T47D (cell line): ENCODE results near the gene PROM2.
A peak's percentile ranks its signal among the peaks of the same experiment; 100 is the strongest.

Experiments used
- DNase-seq, 2 experiments: peaks; one replicate each; pipeline versions ENCODE4 v3.0.0 to v3.0.0-alpha.2; 2011 to 2012; ENCODE audit warnings: low read depth in 1 of 2, low spot score in 1 of 2
- JUND ChIP-seq: IDR thresholded peaks from 2 replicates; pipeline ENCODE4 v1.6.1; 2012; ENCODE audit warnings: low read depth
- in situ Hi-C: cut with HindIII; loops from 2 replicates; pipeline ENCODE4 v1.10.0; 2016; ENCODE audit warnings: low sequenced_read_pairs, low pct_unique_long_range_greater_than_20kb

Gene PROM2

GRCh38 chr2:95326433-95327140 lies 52.3 kb downstream of the PROM2 start:
- no peak for TF ChIP-seq JUND
- in situ Hi-C loops, result no loop called here

GRCh38 chr2:95327861-95328260 lies 53.6 kb downstream of the PROM2 start:
- no peak for TF ChIP-seq JUND
- in situ Hi-C loops, result no loop called here
- DNase-seq, result no peak

More at GRCh38 chr2:95326433-95327140, 52.3 kb downstream of the PROM2 start:
- no peak for DNase-seq

- no peak for DNase-seq
- TF ChIP-seq JUND, result no peak
- in situ Hi-C loops, result no loop called here
Observed at GRCh38 chr2:95328358-95329125, 54.3 kb downstream of the PROM2 start.

GRCh38 chr2:95329401-95329800 lies 55.2 kb downstream of the PROM2 start:
- no peak for DNase-seq
- TF ChIP-seq JUND, result no peak

GRCh38 chr2:95329891-95330793 lies 55.9 kb downstream of the PROM2 start:
- TF ChIP-seq JUND, result no peak
- DNase-seq, result peak in 1 of 2 experiments; percentile 45
- in situ Hi-C loops, result no loop called here

More at GRCh38 chr2:95329401-95329800, 55.2 kb downstream of the PROM2 start:
- in situ Hi-C loops, result no loop called here

DNA sequence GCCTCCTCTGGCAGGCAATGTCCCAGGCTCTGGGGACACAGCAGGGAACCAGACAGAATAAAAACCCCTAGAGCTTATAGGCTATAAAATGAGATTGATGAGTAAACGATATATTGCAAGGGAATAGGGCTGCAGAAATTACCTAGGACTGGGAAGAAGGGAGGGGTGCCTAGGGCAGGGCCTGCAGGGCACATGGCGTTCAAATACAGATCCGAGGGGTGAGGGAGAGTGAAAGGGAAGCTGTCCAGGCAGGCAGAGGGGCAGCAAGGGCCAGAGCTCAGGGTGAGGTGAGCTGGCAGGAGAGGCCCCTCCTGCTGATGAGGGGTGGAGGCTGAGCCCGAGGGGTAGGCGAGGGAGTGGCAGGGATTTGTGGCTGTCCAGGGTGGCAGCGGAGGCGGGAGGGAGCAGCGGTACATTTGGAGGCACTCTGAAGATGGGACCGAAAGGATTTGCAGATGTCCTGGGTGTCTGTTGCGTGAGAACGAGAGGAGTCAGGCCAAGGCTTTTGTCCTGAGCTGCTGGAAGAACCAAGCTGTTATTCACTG lies 56.6 kb downstream of the PROM2 start:
- TF ChIP-seq JUND, result no peak
- in situ Hi-C loops, result no loop called here
- DNase-seq, result no peak

- no peak for DNase-seq
Observed at GRCh38 chr2:95331606-95332005, 57.4 kb downstream of the PROM2 start.

GRCh38 chr2:95332036-95332435 lies 57.8 kb downstream of the PROM2 start:
- DNase-seq, result no peak
- no peak for TF ChIP-seq JUND
- in situ Hi-C loops, result no loop called here

More at GRCh38 chr2:95331606-95332005, 57.4 kb downstream of the PROM2 start:
- TF ChIP-seq JUND, result no peak
- in situ Hi-C loops, result no loop called here

DNA sequence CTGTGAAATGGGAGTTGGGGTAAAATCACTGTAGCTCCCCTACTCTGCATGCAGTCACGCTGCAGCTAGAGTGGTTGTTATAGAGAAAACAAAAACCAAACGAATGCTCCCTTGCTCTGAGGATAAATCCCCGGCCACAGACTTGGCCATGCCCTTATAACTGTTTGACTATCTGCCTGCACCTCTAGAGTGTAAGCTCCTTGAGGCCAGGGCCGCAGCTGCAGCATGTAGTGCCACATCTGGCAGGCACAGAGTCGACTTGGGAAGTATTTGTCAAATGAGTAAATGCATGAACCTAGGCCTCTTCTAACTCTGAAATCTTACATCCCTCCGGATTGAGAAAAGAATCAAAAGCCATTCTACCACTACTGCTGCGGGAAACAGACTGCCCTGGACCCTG lies 58.8 kb downstream of the PROM2 start:
- in situ Hi-C loops, result no loop called here
- TF ChIP-seq JUND, result no peak
- DNase-seq, result no peak

DNA sequence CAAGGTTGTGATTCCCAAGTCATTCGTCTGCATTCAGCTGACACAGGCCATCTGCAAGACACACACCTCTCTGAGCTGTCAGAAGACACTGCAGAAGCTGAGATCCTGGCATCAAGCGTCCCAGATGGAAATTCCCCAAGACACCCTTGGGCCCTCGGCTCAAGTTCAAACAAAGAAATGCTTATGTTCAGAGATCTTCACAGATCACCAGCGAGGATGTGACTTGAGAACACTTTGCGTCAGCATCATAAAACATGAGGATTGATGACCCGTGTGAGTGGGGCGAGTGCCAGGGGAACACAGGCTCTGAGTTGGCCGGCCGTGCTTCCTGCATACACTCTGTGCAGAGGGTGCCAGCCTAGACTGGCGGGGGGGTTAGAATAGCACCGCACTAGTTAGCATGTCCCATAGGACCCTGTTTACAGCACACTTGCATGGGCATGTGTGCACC lies 59.7 kb downstream of the PROM2 start:
- peak in 1 of 2 experiments; percentile 85 for DNase-seq
- no peak for TF ChIP-seq JUND
- in situ Hi-C loops, result no loop called here

DNA sequence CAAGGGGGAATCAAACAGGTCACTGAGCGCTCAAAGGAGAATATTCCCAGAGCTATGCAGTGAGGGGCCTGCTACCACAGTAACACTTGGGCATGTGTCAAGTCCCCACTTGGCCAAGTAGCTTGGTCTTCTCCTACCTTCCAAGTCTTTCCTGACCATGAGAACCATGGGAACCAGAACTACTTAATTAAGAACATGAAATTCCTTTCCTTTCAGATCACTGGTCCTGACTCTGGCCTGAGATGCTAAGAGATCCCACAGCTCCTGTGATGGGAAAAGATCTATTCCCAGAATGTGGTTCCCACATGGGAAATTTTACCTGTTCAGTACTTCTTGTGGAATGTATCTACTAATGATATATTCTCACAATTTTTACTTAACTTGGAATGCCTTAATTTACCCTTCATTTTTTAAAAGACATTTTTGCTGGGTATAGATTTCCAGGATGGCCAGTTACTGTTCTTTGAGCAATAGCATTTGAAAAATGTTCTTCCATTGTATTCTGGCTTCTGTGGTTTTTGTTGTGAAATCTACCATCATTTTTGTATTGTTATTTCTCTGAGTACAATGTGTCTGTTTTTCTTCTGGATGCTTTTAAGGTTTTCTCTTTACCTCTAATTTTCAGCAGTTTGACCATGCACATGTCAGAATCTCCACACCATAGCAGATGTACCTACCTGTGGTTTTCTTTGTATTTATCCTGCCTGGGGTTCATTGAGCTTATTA lies 60.8 kb downstream of the PROM2 start:
- no peak for TF ChIP-seq JUND
- in situ Hi-C loops, result no loop called here

More for the DNA sequence above, 60.8 kb downstream of the PROM2 start:
- DNase-seq, result no peak
